GM12878 (cell line): Measurements from ENCODE around the gene NONO. TPM values are rescaled to one million over a fixed set of nuclear protein-coding genes. Genes with fewer than 3 reads are reported as not detected.
"Not testable (repeated sequence)": the region's sequence is repeated elsewhere in the genome, so short reads cannot be mapped to it uniquely, and the experiment has no call there.

Experiments
- ATAC-seq: fragments of 200-7000 bp; cut with Tn5 transposase; 3 replicates; pipeline ENCODE4 v1.9.1; 2020; ENCODE audit warnings: mild to moderate bottlenecking, moderate library complexity
- BruUV-seq: library from RNA; stranded (reverse); fragments of 400-500 nt; replicated peaks from 2 replicates; lab custom pipeline; 2021; lab: Mats Ljungman, UMichigan
- CTCF ChIA-PET: fragments of 300-600 bp; sonication (Branson Sonifier 250); formaldehyde crosslinking; extraction: SDS; loops from one replicate; lab custom pipeline; 2021; ENCODE audit warnings: inconsistent platforms; lab: Yijun Ruan, JAX
- POLR2A ChIA-PET: fragments of 350-600 bp; formaldehyde crosslinking; extraction: SDS; loops from one replicate; lab custom pipeline; 2021; ENCODE audit warnings: inconsistent platforms; lab: Charles Lee
- RAD21 ChIA-PET: fragments of 300-600 bp; sonication (Branson Sonifier 250); formaldehyde crosslinking; loops from one replicate; lab custom pipeline; 2023; ENCODE audit warnings: antibody characterized with exemption; ENCODE audit not compliant: unreplicated experiment; lab: Charles Lee
- SMC1A ChIA-PET: fragments of 300-600 bp; sonication (Branson Sonifier 250); formaldehyde crosslinking; loops from one replicate; lab custom pipeline; 2023; ENCODE audit not compliant: unreplicated experiment, uncharacterized antibody; lab: Charles Lee
- DNase-seq: peaks from one replicate; pipeline ENCODE4 v3.0.0-alpha.2; 2011; ENCODE audit warnings: low read depth, low spot score
- FAIRE-seq: peaks from 3 replicates; lab custom pipeline; 2011; peaks lifted over from hg19 to GRCh38; lab: Jason Lieb, UNC
- H2AFZ ChIP-seq: 2 replicates; pipeline ENCODE4 v1.6.0; 2011; ENCODE audit warnings: low read depth, low read length, control low read depth; ENCODE audit not compliant: control insufficient read depth
- H3K27ac ChIP-seq: 2 replicates; pipeline ENCODE4 v1.5.1; 2011; ENCODE audit warnings: control low read depth; ENCODE audit not compliant: control insufficient read depth, insufficient read depth
- H3K27me3 ChIP-seq, 2 experiments: replicated peaks in 1 of 2; 2 replicates each; pipeline versions ENCODE4 v1.6.0 to v1.6.1; 2011; ENCODE audit warnings: low read length in 1 of 2; ENCODE audit not compliant: control insufficient read depth in 2 of 2, insufficient read depth in 2 of 2
- H3K36me3 ChIP-seq, 2 experiments: 2 replicates each; pipeline ENCODE4 v1.5.1; 2011; ENCODE audit warnings: low read length in 1 of 2; ENCODE audit not compliant: control insufficient read depth in 2 of 2, insufficient read depth in 2 of 2
- H3K4me1 ChIP-seq: 2 replicates; pipeline ENCODE4 v1.6.1; 2011; ENCODE audit warnings: mild to moderate bottlenecking, low read length, moderate library complexity, mixed read lengths; ENCODE audit not compliant: control insufficient read depth, insufficient read depth
- H3K4me2 ChIP-seq: 2 replicates; pipeline ENCODE4 v1.6.0; 2011; ENCODE audit warnings: control low read depth; ENCODE audit not compliant: control insufficient read depth, insufficient read depth
- H3K4me3 ChIP-seq: fragments of 200-600 bp; sonication (generic); 2 replicates; pipeline ENCODE4 v1.5.1; 2016
- H3K79me2 ChIP-seq: 2 replicates; pipeline ENCODE4 v1.6.0; 2011; ENCODE audit warnings: low read length; ENCODE audit not compliant: control insufficient read depth, insufficient read depth
- H3K9ac ChIP-seq: 2 replicates; pipeline ENCODE4 v1.8.0; 2011; ENCODE audit warnings: low read length, control low read depth, mixed read lengths; ENCODE audit not compliant: control insufficient read depth, insufficient read depth
- H3K9me3 ChIP-seq: replicated peaks from 3 replicates; pipeline ENCODE4 v1.5.1; 2011; ENCODE audit warnings: mild to moderate bottlenecking, low read length; ENCODE audit not compliant: control insufficient read depth, insufficient read depth
- H4K20me1 ChIP-seq: 2 replicates; pipeline ENCODE4 v1.6.0; 2011; ENCODE audit not compliant: control insufficient read depth, insufficient read depth
- NR2F1 ChIP-seq: fragments of 450-650 bp; conservative IDR thresholded peaks from 2 replicates; pipeline ENCODE4 v1.6.1; 2017; ENCODE audit warnings: mild to moderate bottlenecking
- WRNIP1 ChIP-seq: IDR thresholded peaks from 2 replicates; pipeline ENCODE4 v1.6.1; 2011; ENCODE audit warnings: low read depth, low read length, improper control_type of control experiment, borderline replicate concordance
- WGBS: methylation state at CpG from one replicate; pipeline ENCODE4 v1.1.6; 2016; ENCODE audit warnings: low lambda C conversion rate; ENCODE audit not compliant: insufficient replicate concordance, insufficient coverage; ENCODE audit errors: missing lambda C conversion rate; 5-methylcytosine and 5-hydroxymethylcytosine counted together
- in situ Hi-C: fragments of 300-500 bp; cut with MboI; formaldehyde crosslinking; loops from 9 replicates; pipeline ENCODE4 v1.14.3; 2018; ENCODE audit warnings: mixed read lengths
- intact Hi-C: fragments of 100-400 bp; cut with micrococcal nuclease; formaldehyde crosslinking; loops from one replicate; pipeline ENCODE4 v1.14.2; 2022; ENCODE audit not compliant: unreplicated experiment
- polyA plus RNA-seq, 11 experiments: library from polyadenylated mRNA; depleted of rRNA in 4 of 11; unstranded in 6 of 11; stranded (reverse) in 5 of 11; fragments of >200 nt; fragmentation: Nextera tagmentation in 4 of 11; fragmentation: Illumina TruSeq in 1 of 11; extraction: Ambion mirVana in 4 of 11; extraction: Trizol in 1 of 11; gene quantifications; 1 replicate in 1 of 11; 2 replicates in 10 of 11; pipeline versions ENCODE4 v1.2.1 to v1.2.3, GENCODE V29; 2011 to 2016; ENCODE audit warnings: inconsistent platforms in 2 of 11, missing spikeins in 2 of 11, low read depth in 1 of 11
- total RNA-seq, 4 experiments: library from RNA; depleted of rRNA in 3 of 4; stranded (reverse); fragments of >200 nt in 3 of 4; fragmentation: Illumina TruSeq in 1 of 4; extraction: Trizol in 1 of 4; gene quantifications; 2 replicates each; pipeline versions ENCODE4 v1.2.1 to v1.2.3, GENCODE V29; 2013 to 2021
- TF ChIP-seq, protein P1 (sequence below): IDR thresholded peaks from 2 replicates; pipeline ENCODE4 v1.6.1; 2011; ENCODE audit warnings: low read depth, mild to moderate bottlenecking, low read length, moderate library complexity, borderline replicate concordance; ENCODE audit errors: extremely low read depth

Gene NONO
- total and polyA plus RNA-seq, 10 of the 15 experiments (the other 5 are each of a cell fraction or from before 2014, with no cell fraction given): 206 to 505 (median 373) TPM

DNA sequence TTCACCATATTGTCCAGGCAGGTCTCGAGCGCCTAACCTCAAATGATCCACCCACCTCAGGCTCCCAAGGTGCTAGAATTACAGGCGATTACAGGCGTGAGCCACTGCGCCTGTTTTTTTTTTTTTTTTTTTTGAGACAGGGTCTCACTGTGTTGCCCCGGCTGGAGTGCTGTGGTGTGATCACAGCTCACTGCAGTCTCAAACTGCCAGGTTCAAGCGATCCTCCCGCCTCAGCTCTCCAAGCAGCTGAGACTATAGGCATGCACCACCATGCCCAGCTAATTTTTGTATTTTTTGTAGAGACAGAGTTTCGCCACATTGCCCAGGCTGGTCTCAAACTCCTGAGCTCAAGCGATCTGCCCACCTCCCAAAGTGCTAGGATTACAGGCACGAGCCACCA, 41.0 kb downstream of the NONO start:
- H4K20me1 ChIP-seq, CTCF ChIA-PET, H3K27me3 ChIP-seq, BruUV-seq, FAIRE-seq, H2AFZ ChIP-seq, H3K4me2 ChIP-seq, intact Hi-C loops, H3K9me3 ChIP-seq, in situ Hi-C loops, RAD21 ChIA-PET, H3K4me1 ChIP-seq, SMC1A ChIA-PET, H3K27ac ChIP-seq, H3K4me3 ChIP-seq, H3K36me3 ChIP-seq, ATAC-seq, POLR2A ChIA-PET, H3K79me2 ChIP-seq, DNase-seq, H3K9ac ChIP-seq: not testable (repeated sequence)
- 79% methylated on average over 8 of the region's 11 CpGs for WGBS

DNA sequence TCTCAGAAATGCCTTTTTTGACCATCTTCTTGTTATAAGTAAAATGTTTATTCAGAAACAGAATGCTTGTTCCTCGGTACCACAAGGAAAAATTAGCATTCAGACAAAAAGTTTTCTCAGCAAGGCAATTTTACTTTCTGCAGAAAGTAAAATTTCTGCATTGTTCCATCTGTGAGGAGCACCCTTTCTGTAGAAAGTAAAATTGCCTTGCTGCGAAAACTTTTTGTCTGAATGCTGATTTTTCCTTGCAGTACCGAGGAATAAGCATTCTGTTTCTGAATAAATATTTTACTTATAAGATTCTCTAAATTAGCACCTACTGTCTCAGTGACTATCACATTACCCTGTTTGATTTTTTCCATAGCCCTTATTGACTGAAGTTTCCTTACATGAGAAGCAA, 43.0 kb downstream of the NONO start:
- Histone ChIP-seq H4K20me1 (no peaks in the 10 kb centered on the region), H3K27me3 (no peaks in the 10 kb centered on the region), H3K4me2 (no peak overlapping the region), H3K9ac (no peak overlapping the region), H3K36me3 (no peaks in the 10 kb centered on the region), H3K27ac (no peak overlapping the region), H3K9me3 (peaks cover 3% of the 10 kb centered on the region; the same call in 2 of the 3 replicates), H3K4me1 (no peaks in the 10 kb centered on the region), H3K79me2 (no peaks in the 10 kb centered on the region), H3K4me3 (no peak overlapping the region), H2AFZ (no peak overlapping the region)
- no peak for FAIRE-seq
- no peak for DNase-seq
- intact Hi-C loops: no loop called here
- BruUV-seq: no TSS peak
- in situ Hi-C loops: no loop called here
- SMC1A ChIA-PET: no interaction called here
- POLR2A ChIA-PET: no interaction called here
- TF ChIP-seq, protein P1, sequence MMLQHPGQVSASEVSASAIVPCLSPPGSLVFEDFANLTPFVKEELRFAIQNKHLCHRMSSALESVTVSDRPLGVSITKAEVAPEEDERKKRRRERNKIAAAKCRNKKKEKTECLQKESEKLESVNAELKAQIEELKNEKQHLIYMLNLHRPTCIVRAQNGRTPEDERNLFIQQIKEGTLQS: no peak
- TF ChIP-seq WRNIP1 (no peak), NR2F1 (no peak)
- 61% methylated on average over 3 of the region's 3 CpGs for WGBS
- CTCF ChIA-PET: no interaction called here
- RAD21 ChIA-PET: no interaction called here
- no peak for ATAC-seq

DNA sequence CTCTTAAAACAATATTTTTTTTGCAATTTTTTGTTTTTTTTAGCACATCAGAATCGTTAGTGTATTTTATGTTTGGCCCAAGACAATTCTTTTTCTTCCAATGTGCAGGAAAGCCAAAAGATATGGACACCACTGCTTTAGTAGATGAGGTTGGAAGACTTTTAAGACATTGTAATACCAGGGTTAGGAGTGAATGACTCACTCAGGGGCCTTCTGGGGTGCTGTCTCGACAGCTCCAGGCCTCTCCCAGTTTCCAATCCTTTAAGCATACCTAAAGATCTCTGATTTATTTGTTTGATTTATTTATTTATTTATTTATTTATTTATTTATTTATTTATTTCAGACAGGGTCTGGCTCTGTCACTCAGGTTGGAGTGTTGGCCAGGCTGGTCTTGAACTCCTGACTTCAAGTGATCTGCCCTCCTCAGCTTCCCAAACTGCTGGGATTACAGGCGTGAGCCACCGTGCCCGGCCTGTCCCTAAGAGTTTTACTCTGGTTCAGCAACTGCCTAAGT, 65.8 kb downstream of the NONO start:
- H3K9ac ChIP-seq, RAD21 ChIA-PET, POLR2A ChIA-PET, H3K27ac ChIP-seq, H3K4me2 ChIP-seq, H3K4me1 ChIP-seq, H3K9me3 ChIP-seq, ATAC-seq, DNase-seq, H3K36me3 ChIP-seq, H3K79me2 ChIP-seq, H3K27me3 ChIP-seq, H2AFZ ChIP-seq, CTCF ChIA-PET, intact Hi-C loops, in situ Hi-C loops, BruUV-seq, H3K4me3 ChIP-seq, H4K20me1 ChIP-seq: not testable (repeated sequence)
- FAIRE-seq: peak; percentile 77
- SMC1A ChIA-PET: interaction anchor here (0.6 kb wide), 1 partner anchor 274 kb away, joined by 3 read pairs; no protein-coding TSS in a partner anchor
- WGBS: 28% methylated on average over 2 of the region's 5 CpGs
